HepG2 (cell line): Measurements from ENCODE around the gene TMEM38A. TPM values are rescaled to one million over a fixed set of nuclear protein-coding genes. Genes with fewer than 3 reads are reported as not detected.

Experiments used
- ATF3 ChIP-seq: sonication (generic); formaldehyde crosslinking; IDR thresholded peaks from 2 replicates; pipeline ENCODE4 v1.4.0; 2020; ENCODE audit warnings: missing genetic modification reagents
- HDAC1 ChIP-seq: sonication (generic); formaldehyde crosslinking; IDR thresholded peaks from 2 replicates; pipeline ENCODE4 v1.5.1; 2020; ENCODE audit warnings: mild to moderate bottlenecking, missing genetic modification reagents
- KLF13 ChIP-seq: sonication (generic); formaldehyde crosslinking; IDR thresholded peaks from 2 replicates; pipeline ENCODE4 v1.4.0; 2020; ENCODE audit warnings: mild to moderate bottlenecking, missing genetic modification reagents
- LRRFIP1 ChIP-seq: sonication (generic); formaldehyde crosslinking; conservative IDR thresholded peaks from 2 replicates; pipeline ENCODE4 v1.4.0; 2020; ENCODE audit warnings: missing genetic modification reagents
- MEF2D ChIP-seq: sonication (generic); formaldehyde crosslinking; IDR thresholded peaks from 2 replicates; pipeline ENCODE4 v1.5.1; 2020; ENCODE audit warnings: mild to moderate bottlenecking, missing genetic modification reagents
- NFIC ChIP-seq: IDR thresholded peaks from 2 replicates; pipeline ENCODE4 v1.6.1; 2012; ENCODE audit warnings: mild to moderate bottlenecking, low read length, inconsistent platforms
- PHF21A ChIP-seq: sonication (generic); formaldehyde crosslinking; IDR thresholded peaks from 2 replicates; pipeline ENCODE4 v1.5.0; 2020; ENCODE audit warnings: mild to moderate bottlenecking, missing genetic modification reagents
- RBM39 ChIP-seq: fragments of 200-400 bp; formaldehyde crosslinking; IDR thresholded peaks from one replicate; pipeline ENCODE4 v1.6.1; 2018; ENCODE audit warnings: antibody characterized with exemption, mild to moderate bottlenecking, low read depth, low read length; ENCODE audit not compliant: poor library complexity, severe bottlenecking
- TCF12 ChIP-seq, 2 experiments: fragments of 450-650 bp in 1 of 2; sonication (generic) in 1 of 2; formaldehyde crosslinking in 1 of 2; IDR thresholded peaks; 2 replicates each; pipeline versions ENCODE4 v1.6.1 to v1.8.0; 2017 to 2022; ENCODE audit warnings: antibody characterized with exemption in 1 of 2, mild to moderate bottlenecking in 1 of 2, missing genetic modification reagents in 1 of 2, moderate library complexity in 1 of 2
- ZNF331 ChIP-seq: sonication (generic); formaldehyde crosslinking; IDR thresholded peaks from 2 replicates; pipeline ENCODE4 v1.4.0; 2020; ENCODE audit warnings: missing genetic modification reagents
- ZNF34 ChIP-seq: sonication (generic); formaldehyde crosslinking; IDR thresholded peaks from 2 replicates; pipeline ENCODE4 v1.4.0; 2020; ENCODE audit warnings: mild to moderate bottlenecking, missing genetic modification reagents, borderline replicate concordance
- ZNF564 ChIP-seq: sonication (generic); formaldehyde crosslinking; IDR thresholded peaks from 2 replicates; pipeline ENCODE4 v1.8.1; 2023; ENCODE audit warnings: mild to moderate bottlenecking, missing genetic modification reagents
- ZNF749 ChIP-seq: sonication (generic); formaldehyde crosslinking; IDR thresholded peaks from 2 replicates; pipeline ENCODE4 v1.8.0; 2022; ENCODE audit warnings: mild to moderate bottlenecking, missing genetic modification reagents, moderate library complexity, borderline replicate concordance
- polyA plus RNA-seq, 8 experiments: library from polyadenylated mRNA; depleted of rRNA in 3 of 8; stranded (reverse) in 7 of 8; unstranded in 1 of 8; fragments of >200 nt; fragmentation: Illumina TruSeq in 4 of 8; extraction: Trizol in 4 of 8; gene quantifications; 2 replicates each; pipeline versions ENCODE4 v1.2.1 to v1.2.3, GENCODE V29; 2011 to 2016; ENCODE audit warnings: low read depth in 4 of 8, missing spikeins in 1 of 8, mixed read lengths in 1 of 8; ENCODE audit not compliant: insufficient read depth in 1 of 8
- total RNA-seq, 5 experiments: library from RNA; depleted of rRNA; stranded (reverse); fragments of >200 nt; fragmentation: Illumina TruSeq; extraction: Trizol; gene quantifications; 2 replicates each; pipeline ENCODE4 v1.2.3, GENCODE V29; 2016; ENCODE audit warnings: low read depth in 1 of 5
- TF ChIP-seq, protein P1 (sequence below): sonication (generic); formaldehyde crosslinking; IDR thresholded peaks from 2 replicates; pipeline ENCODE4 v1.4.0; 2020; ENCODE audit warnings: missing genetic modification reagents
- TF ChIP-seq, protein P2 (sequence below): IDR thresholded peaks from 2 replicates; pipeline ENCODE4 v1.6.1; 2016; ENCODE audit warnings: missing compliant biosample characterization, missing genetic modification reagents, borderline replicate concordance
- TF ChIP-seq, protein P3 (sequence below): sonication (generic); formaldehyde crosslinking; IDR thresholded peaks from 2 replicates; pipeline ENCODE4 v1.9.0; 2022; ENCODE audit warnings: missing genetic modification reagents, mild to moderate bottlenecking, borderline replicate concordance
- TF ChIP-seq, protein P4 (sequence below): sonication (generic); formaldehyde crosslinking; IDR thresholded peaks from 2 replicates; pipeline ENCODE4 v1.5.0; 2020; ENCODE audit warnings: mild to moderate bottlenecking, missing genetic modification reagents
- TF ChIP-seq, protein P5 (sequence below): sonication (generic); formaldehyde crosslinking; IDR thresholded peaks from 2 replicates; pipeline ENCODE4 v1.4.0; 2020; ENCODE audit warnings: low read depth, mild to moderate bottlenecking, missing genetic modification reagents

The TMEM38A gene
- total and polyA plus RNA-seq, 2 of the 13 experiments (the other 11 are each of a cell fraction or from before 2014, with no cell fraction given), result 4.8 to 6.8 TPM

GRCh38 chr19:16660763-16661479 lies at the start of gene TMEM38A (continued):
- no peak for TF ChIP-seq ZNF564 (CRISPR knock-in tag)
- TF ChIP-seq MEF2D, result no peak
- TF ChIP-seq ZNF331 (CRISPR knock-in tag), result peak; percentile 17; the same call in 1 of the 2 replicates
- TF ChIP-seq TCF12 (IDR thresholded peaks at IDR 0.05), result no peak
- 0 out of 2 replicates have a peak, but pooled peaks have one; percentile 41 for TF ChIP-seq TCF12 (CRISPR knock-in tag; IDR thresholded peaks at IDR 0.05)
- TF ChIP-seq RBM39, result peak; percentile 7
- 0 out of 2 replicates have a peak, but pooled peaks have one; percentile 53 for TF ChIP-seq ZNF749
- TF ChIP-seq HDAC1 (CRISPR knock-in tag), result peak; percentile 42
- TF ChIP-seq, protein P1, sequence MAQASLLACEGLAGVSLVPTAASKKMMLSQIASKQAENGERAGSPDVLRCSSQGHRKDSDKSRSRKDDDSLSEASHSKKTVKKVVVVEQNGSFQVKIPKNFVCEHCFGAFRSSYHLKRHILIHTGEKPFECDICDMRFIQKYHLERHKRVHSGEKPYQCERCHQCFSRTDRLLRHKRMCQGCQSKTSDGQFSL, result no peak
- no peak for TF ChIP-seq NFIC
- TF ChIP-seq, protein P2, sequence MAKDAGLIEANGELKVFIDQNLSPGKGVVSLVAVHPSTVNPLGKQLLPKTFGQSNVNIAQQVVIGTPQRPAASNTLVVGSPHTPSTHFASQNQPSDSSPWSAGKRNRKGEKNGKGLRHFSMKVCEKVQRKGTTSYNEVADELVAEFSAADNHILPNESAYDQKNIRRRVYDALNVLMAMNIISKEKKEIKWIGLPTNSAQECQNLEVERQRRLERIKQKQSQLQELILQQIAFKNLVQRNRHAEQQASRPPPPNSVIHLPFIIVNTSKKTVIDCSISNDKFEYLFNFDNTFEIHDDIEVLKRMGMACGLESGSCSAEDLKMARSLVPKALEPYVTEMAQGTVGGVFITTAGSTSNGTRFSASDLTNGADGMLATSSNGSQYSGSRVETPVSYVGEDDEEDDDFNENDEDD (CRISPR knock-in tag), result no peak
- no peak for TF ChIP-seq KLF13 (CRISPR knock-in tag)
- TF ChIP-seq LRRFIP1 (CRISPR knock-in tag), result no peak
- TF ChIP-seq, protein P3, sequence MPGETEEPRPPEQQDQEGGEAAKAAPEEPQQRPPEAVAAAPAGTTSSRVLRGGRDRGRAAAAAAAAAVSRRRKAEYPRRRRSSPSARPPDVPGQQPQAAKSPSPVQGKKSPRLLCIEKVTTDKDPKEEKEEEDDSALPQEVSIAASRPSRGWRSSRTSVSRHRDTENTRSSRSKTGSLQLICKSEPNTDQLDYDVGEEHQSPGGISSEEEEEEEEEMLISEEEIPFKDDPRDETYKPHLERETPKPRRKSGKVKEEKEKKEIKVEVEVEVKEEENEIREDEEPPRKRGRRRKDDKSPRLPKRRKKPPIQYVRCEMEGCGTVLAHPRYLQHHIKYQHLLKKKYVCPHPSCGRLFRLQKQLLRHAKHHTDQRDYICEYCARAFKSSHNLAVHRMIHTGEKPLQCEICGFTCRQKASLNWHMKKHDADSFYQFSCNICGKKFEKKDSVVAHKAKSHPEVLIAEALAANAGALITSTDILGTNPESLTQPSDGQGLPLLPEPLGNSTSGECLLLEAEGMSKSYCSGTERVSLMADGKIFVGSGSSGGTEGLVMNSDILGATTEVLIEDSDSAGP (CRISPR knock-in tag), result no peak; the same call in 1 of the 2 replicates
- no peak for TF ChIP-seq ZNF34 (CRISPR knock-in tag)
- no peak for TF ChIP-seq ATF3 (CRISPR knock-in tag)
- TF ChIP-seq, protein P4, sequence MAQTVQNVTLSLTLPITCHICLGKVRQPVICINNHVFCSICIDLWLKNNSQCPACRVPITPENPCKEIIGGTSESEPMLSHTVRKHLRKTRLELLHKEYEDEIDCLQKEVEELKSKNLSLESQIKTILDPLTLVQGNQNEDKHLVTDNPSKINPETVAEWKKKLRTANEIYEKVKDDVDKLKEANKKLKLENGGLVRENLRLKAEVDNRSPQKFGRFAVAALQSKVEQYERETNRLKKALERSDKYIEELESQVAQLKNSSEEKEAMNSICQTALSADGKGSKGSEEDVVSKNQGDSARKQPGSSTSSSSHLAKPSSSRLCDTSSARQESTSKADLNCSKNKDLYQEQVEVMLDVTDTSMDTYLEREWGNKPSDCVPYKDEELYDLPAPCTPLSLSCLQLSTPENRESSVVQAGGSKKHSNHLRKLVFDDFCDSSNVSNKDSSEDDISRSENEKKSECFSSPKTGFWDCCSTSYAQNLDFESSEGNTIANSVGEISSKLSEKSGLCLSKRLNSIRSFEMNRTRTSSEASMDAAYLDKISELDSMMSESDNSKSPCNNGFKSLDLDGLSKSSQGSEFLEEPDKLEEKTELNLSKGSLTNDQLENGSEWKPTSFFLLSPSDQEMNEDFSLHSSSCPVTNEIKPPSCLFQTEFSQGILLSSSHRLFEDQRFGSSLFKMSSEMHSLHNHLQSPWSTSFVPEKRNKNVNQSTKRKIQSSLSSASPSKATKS (CRISPR knock-in tag), result no peak
- TF ChIP-seq PHF21A (CRISPR knock-in tag), result no peak
- TF ChIP-seq, protein P5, sequence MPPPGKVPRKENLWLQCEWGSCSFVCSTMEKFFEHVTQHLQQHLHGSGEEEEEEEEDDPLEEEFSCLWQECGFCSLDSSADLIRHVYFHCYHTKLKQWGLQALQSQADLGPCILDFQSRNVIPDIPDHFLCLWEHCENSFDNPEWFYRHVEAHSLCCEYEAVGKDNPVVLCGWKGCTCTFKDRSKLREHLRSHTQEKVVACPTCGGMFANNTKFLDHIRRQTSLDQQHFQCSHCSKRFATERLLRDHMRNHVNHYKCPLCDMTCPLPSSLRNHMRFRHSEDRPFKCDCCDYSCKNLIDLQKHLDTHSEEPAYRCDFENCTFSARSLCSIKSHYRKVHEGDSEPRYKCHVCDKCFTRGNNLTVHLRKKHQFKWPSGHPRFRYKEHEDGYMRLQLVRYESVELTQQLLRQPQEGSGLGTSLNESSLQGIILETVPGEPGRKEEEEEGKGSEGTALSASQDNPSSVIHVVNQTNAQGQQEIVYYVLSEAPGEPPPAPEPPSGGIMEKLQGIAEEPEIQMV, result no peak
